GM12874 (cell line): ENCODE results near the gene LAGE3.

Source experiments
- TF ChIP-seq, protein P1 (sequence below): IDR thresholded peaks from 2 replicates; pipeline ENCODE4 v1.5.1; 2011; ENCODE audit warnings: low read depth, mild to moderate bottlenecking, control low read depth, low read length, moderate library complexity; ENCODE audit not compliant: insufficient read depth

The LAGE3 gene

DNA sequence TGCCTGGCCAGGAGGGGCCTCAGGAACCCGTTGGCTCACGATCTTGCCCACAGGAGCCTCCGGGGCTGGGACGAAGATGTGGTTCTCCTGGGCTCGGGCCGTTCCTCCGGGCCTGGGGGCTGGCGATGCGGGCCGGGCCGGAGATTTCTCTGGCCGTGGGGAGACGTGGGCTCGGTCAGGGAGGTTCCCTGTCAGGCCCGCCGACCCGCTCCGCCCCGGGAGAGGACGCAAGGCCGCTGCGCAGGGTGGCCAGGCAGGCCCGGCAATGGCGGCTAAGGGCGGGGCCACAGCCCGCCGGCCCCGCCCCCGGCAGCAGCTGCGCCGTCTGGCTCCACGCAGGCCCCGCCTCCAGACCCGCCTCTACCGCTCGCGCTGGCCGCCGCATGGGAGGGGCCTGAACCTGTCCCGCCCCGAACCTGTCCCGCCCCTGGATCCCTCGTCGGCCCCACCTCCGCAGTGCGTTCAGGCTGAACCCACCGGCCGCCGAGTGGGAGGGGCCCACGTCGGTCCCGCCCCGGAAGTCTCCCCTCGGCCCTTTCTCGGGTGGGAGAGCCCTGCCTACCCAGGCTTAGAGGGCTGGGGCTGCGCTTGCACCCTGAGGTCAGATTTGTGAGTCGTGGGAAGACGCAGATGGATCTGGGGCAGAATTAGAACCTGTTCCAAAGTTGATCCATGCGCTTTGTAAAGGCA is 37.0 kb upstream of the LAGE3 start, which contains the start of gene FAM3A:
TSS of gene FAM3A (minus strand) at position 267 of the 690 bp plus-strand sequence. CDS start 460 bp downstream, outside the sequence.
- TF ChIP-seq, protein P1, sequence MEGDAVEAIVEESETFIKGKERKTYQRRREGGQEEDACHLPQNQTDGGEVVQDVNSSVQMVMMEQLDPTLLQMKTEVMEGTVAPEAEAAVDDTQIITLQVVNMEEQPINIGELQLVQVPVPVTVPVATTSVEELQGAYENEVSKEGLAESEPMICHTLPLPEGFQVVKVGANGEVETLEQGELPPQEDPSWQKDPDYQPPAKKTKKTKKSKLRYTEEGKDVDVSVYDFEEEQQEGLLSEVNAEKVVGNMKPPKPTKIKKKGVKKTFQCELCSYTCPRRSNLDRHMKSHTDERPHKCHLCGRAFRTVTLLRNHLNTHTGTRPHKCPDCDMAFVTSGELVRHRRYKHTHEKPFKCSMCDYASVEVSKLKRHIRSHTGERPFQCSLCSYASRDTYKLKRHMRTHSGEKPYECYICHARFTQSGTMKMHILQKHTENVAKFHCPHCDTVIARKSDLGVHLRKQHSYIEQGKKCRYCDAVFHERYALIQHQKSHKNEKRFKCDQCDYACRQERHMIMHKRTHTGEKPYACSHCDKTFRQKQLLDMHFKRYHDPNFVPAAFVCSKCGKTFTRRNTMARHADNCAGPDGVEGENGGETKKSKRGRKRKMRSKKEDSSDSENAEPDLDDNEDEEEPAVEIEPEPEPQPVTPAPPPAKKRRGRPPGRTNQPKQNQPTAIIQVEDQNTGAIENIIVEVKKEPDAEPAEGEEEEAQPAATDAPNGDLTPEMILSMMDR = no peak

GRCh38 chrX:154515090-154515965 is 36.2 kb upstream of the LAGE3 start:
- TF ChIP-seq, protein P1 = no peak

- TF ChIP-seq, protein P1 = no peak
Measured at GRCh38 chrX:154513716-154514115, 34.6 kb upstream of the LAGE3 start.

- TF ChIP-seq, protein P1 = no peak
Measured at GRCh38 chrX:154512879-154513553, 33.9 kb upstream of the LAGE3 start.

DNA sequence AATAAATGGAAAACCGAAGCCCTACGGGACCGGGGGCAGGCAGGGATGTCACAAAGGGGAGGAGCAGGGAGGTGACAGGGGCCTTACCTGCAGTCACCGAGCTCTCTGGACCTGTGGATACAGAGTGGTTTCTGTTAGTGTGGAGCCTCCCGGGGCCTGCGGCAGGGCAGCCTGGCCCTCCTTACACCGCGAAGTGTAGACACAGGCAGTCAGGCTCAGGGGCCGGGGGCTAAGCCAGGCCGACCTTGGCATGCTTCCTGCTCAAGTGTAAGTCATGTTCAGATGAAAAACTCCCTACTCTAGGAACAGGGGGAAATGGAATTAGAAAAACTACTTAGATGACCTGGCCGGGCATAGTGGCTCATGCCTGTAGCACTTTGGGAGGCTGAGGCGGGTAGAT is 32.7 kb upstream of the LAGE3 start:
- TF ChIP-seq, protein P1 = no peak

DNA sequence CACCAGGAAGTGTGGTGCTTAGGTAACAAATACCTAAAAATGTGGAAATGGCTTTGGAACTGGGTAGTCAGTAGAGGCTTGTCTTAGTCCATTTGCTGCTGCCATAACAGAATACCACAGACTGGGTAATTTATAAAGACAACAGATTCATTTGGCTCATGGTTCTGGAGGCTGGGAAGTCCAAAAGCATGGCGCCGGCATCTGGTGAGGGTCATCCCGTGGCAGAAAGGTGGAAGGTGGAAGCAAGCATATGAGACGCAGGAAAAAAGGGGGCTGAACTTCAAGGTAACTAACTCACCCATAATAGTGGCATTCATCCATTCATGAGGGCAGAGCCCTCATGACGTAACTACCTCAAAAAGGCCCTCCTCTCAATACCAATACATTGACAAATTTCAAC is 30.4 kb upstream of the LAGE3 start:
- TF ChIP-seq, protein P1 = no peak

GRCh38 chrX:154508384-154508745 is 29.3 kb upstream of the LAGE3 start:
- TF ChIP-seq, protein P1 = no peak
